ENCODE measurements around the gene TMEM208. TPM values are rescaled to one million over a fixed set of nuclear protein-coding genes. Genes with fewer than 3 reads are reported as not detected.

TMEM208 gene
- total RNA-seq, 4 donors from 2014 or later = 28.0 to 47.6 (median 41.2) TPM

GRCh38 chr16:67206129-67206837 is 20.6 kb upstream of the TMEM208 start:
- Histone ChIP-seq H3K4me1 (no peaks in the 10 kb centered on the region), H3K36me3 (peaks cover 0 to 93% (median 0%) of the 10 kb centered on the region in 3 donors), H3K4me3 (no peak overlapping the region), H3K27ac (no peak overlapping the region), H3K27me3 (no peaks in the 10 kb centered on the region), H3K9me3 (no peaks in the 10 kb centered on the region)
- WGBS, 2 donors = 88 to 89% methylated on average over 8 of the region's 8 CpGs
- DNase-seq (ENCODE audit: low spot score in 2 of 2) = no peak
- TF ChIP-seq EP300 (IDR thresholded peaks at IDR 0.05) (no peak), CTCF (IDR thresholded peaks at IDR 0.05) (no peak), POLR2A (IDR thresholded peaks at IDR 0.05) (no peak)

GRCh38 chr16:67206838-67207248 is 20.1 kb upstream of the TMEM208 start:
- Histone ChIP-seq H3K27ac (no peak overlapping the region), H3K27me3 (no peaks in the 10 kb centered on the region), H3K36me3 (peaks cover 0 to 92% (median 0%) of the 10 kb centered on the region in 3 donors), H3K9me3 (no peaks in the 10 kb centered on the region), H3K4me3 (no peak overlapping the region), H3K4me1 (no peaks in the 10 kb centered on the region)
- DNase-seq (ENCODE audit: low spot score in 2 of 2) = no peak
- TF ChIP-seq CTCF (IDR thresholded peaks at IDR 0.05) (no peak), POLR2A (IDR thresholded peaks at IDR 0.05) (no peak), EP300 (IDR thresholded peaks at IDR 0.05) (no peak)
- 74 to 84% methylated on average over 3 of the region's 3 CpGs for WGBS, 2 donors

- peaks cover 0 to 88% (median 0%) of the 10 kb centered on the region in 3 donors for H3K36me3 ChIP-seq
- no peaks in the 10 kb centered on the region for H3K9me3 ChIP-seq
- TF ChIP-seq CTCF (IDR thresholded peaks at IDR 0.05) (no peak), EP300 (IDR thresholded peaks at IDR 0.05) (no peak), POLR2A (IDR thresholded peaks at IDR 0.05) (no peak)
- WGBS, 2 donors = 71 to 73% methylated on average over 15 to 16 of the region's 21 CpGs
- no peaks in the 10 kb centered on the region for H3K4me1 ChIP-seq
- no peaks in the 10 kb centered on the region for H3K27me3 ChIP-seq
- no peak for DNase-seq (ENCODE audit: low spot score in 2 of 2)
- H3K27ac ChIP-seq = no peak overlapping the region
- no peak overlapping the region for H3K4me3 ChIP-seq
Observed at GRCh38 chr16:67207249-67208091, 19.5 kb upstream of the TMEM208 start.

- TF ChIP-seq EP300 (IDR thresholded peaks at IDR 0.05) = no peak
- no peak for TF ChIP-seq POLR2A (IDR thresholded peaks at IDR 0.05)
- no peak for TF ChIP-seq CTCF (IDR thresholded peaks at IDR 0.05)
- H3K27me3 ChIP-seq = no peaks in the 10 kb centered on the region
- no peak overlapping the region for H3K4me3 ChIP-seq
- H3K36me3 ChIP-seq = peaks cover 0 to 86% (median 0%) of the 10 kb centered on the region in 3 donors
- DNase-seq (ENCODE audit: low spot score in 2 of 2) = no peak
- no peak overlapping the region for H3K27ac ChIP-seq
- WGBS, 2 donors = 91 to 93% methylated on average over 8 to 9 of the region's 11 CpGs
- no peaks in the 10 kb centered on the region for H3K9me3 ChIP-seq
- H3K4me1 ChIP-seq = no peaks in the 10 kb centered on the region
Observed at GRCh38 chr16:67208154-67208896, 18.6 kb upstream of the TMEM208 start.
